BLaER1 treated with 17β-estradiol and CSF1 and Interleukin-3, amounts not matched to agents 10 nM and 100 nM (cell line): Measurements from ENCODE around the gene GIMAP8.
"Not testable (repeated sequence)": the region's sequence is repeated elsewhere in the genome, so short reads cannot be mapped to it uniquely, and the experiment has no call there.

ENCODE experiments used
- H3K27ac ChIP-seq, 11 experiments: shearing (Covaris generic); formaldehyde crosslinking; 2 replicates each; pipeline ENCODE4 v1.8.1; 2022
- H3K27me3 ChIP-seq, 11 experiments: shearing (Covaris generic); formaldehyde crosslinking; 2 replicates each; pipeline ENCODE4 v1.8.1; 2022
- H3K36me3 ChIP-seq, 11 experiments: shearing (Covaris generic); formaldehyde crosslinking; 2 replicates each; pipeline ENCODE4 v1.8.1; 2022
- H3K4me1 ChIP-seq, 10 experiments: shearing (Covaris generic); formaldehyde crosslinking; 2 replicates each; pipeline ENCODE4 v1.8.1; 2022
- H3K4me2 ChIP-seq, 11 experiments: shearing (Covaris generic); formaldehyde crosslinking; 2 replicates each; pipeline ENCODE4 v1.8.1; 2022
- H3K4me3 ChIP-seq, 10 experiments: shearing (Covaris generic); formaldehyde crosslinking; 2 replicates each; pipeline ENCODE4 v1.8.1; 2022
- H3K9ac ChIP-seq, 11 experiments: shearing (Covaris generic); formaldehyde crosslinking; 2 replicates each; pipeline ENCODE4 v1.8.1; 2022
- H3K9me3 ChIP-seq, 11 experiments: shearing (Covaris generic); formaldehyde crosslinking; replicated peaks in 1 of 11; 2 replicates each; pipeline ENCODE4 v1.8.1; 2022
- H4K20me1 ChIP-seq, 11 experiments: shearing (Covaris generic); formaldehyde crosslinking; 2 replicates each; pipeline ENCODE4 v1.8.1; 2022
- Cebpa-rat ChIP-seq, 11 experiments: shearing (Covaris generic); IDR thresholded peaks; 2 replicates each; pipeline ENCODE4 v1.8.1; 2022

GIMAP8 gene

DNA sequence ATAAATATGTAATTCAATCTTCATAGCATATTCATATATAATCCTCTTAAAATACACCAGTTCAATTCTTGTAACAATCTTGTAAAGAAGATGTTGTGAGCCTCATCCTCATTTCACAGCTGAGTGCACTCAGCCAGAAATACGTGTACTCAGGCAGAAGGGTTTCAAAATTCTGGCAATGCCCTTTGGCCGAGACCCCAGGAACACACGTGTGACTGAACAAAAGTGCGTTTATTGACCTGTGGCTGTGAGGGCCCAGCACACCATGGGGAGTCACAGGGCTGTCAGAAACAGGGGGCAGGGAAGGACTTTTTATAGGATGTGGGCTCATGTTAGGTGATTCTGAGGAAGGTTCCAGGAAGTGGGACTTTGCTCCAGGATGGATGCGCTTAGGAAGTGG is 21.5 kb downstream of the GIMAP8 start:
- peaks cover 0 to 53% (median 0%) of the 10 kb centered on the region in 11 experiments; a peak in 3 of 22 replicates for H4K20me1 ChIP-seq
- H3K27me3 ChIP-seq: no peaks in the 10 kb centered on the region
- peaks cover 0 to 10% (median 1%) of the 10 kb centered on the region in 11 experiments; a peak in 7 of 22 replicates for H3K9me3 ChIP-seq
- H3K27ac ChIP-seq: no peak overlapping the region
- H3K4me2 ChIP-seq: peak overlapping the region in 6 of 11 experiments; percentile 1 to 45 (median 12); a peak in 4 of 22 replicates
- H3K4me1 ChIP-seq: peaks cover 0 to 49% (median 6%) of the 10 kb centered on the region in 10 experiments; a peak in 10 of 20 replicates
- no peak overlapping the region for H3K4me3 ChIP-seq
- TF ChIP-seq Cebpa-rat (IDR thresholded peaks at IDR 0.05): no peak
- peaks cover 0 to 97% (median 0%) of the 10 kb centered on the region in 11 experiments; a peak in 7 of 22 replicates for H3K36me3 ChIP-seq
- H3K9ac ChIP-seq: no peak overlapping the region

DNA sequence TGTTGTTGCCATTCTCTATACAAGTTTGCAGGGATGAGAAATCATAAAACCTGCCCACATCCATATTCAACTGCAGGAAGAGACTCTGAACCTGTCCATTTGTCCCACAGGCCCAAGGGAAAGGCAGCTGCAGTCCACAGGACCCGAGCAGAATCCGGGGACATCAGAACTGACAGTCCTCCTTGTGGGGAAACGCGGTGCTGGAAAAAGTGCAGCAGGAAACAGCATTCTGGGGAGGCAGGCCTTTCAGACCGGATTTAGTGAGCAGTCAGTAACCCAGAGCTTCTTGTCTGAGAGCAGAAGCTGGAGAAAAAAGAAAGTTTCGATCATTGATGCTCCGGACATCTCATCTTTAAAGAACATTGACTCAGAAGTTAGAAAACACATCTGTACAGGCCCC is 23.5 kb downstream of the GIMAP8 start:
- Histone ChIP-seq H3K27me3 (no peaks in the 10 kb centered on the region), H3K4me3 (no peak overlapping the region), H3K36me3 (peaks cover 0 to 97% (median 0%) of the 10 kb centered on the region in 11 experiments; a peak in 7 of 22 replicates), H3K27ac (no peak overlapping the region), H3K4me1 (peaks cover 0 to 43% (median 6%) of the 10 kb centered on the region in 10 experiments; a peak in 10 of 20 replicates), H3K4me2 (no peak overlapping the region), H3K9ac (no peak overlapping the region), H3K9me3 (peaks cover 0 to 20% (median 7%) of the 10 kb centered on the region in 11 experiments; a peak in 8 of 22 replicates), H4K20me1 (peaks cover 0 to 34% (median 0%) of the 10 kb centered on the region in 11 experiments; a peak in 2 of 22 replicates)
- TF ChIP-seq Cebpa-rat (IDR thresholded peaks at IDR 0.05): no peak

DNA sequence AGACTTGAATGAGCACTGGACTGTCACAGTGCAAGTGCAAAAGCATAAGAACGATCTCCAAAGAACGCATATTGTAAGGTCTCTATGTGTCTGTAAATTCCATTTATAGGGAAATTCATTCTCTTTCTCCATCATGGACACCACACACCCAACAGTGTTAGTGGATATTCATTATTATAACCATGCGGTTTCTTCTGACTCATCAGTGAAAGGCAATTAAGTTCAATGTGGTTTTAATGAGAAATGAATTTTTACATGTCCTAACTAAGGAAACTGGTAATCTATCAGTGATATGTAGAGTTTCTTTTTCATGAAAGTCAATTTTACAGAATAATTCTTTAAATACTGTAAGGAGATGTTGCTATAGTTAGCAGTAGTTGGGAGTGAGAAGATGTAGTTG is 25.9 kb downstream of the GIMAP8 start:
- no peak for TF ChIP-seq Cebpa-rat (IDR thresholded peaks at IDR 0.05)
- no peaks in the 10 kb centered on the region for H3K27me3 ChIP-seq
- H3K9ac ChIP-seq: no peak overlapping the region
- peaks cover 0 to 81% (median 0%) of the 10 kb centered on the region in 11 experiments; a peak in 7 of 22 replicates for H3K36me3 ChIP-seq
- H3K4me3 ChIP-seq: no peak overlapping the region
- peaks cover 7 to 44% (median 15%) of the 10 kb centered on the region in 10 experiments for H3K4me1 ChIP-seq
- H3K9me3 ChIP-seq: peaks cover 0 to 20% (median 9%) of the 10 kb centered on the region in 11 experiments; a peak in 8 of 22 replicates
- H4K20me1 ChIP-seq: peaks cover 0 to 11% (median 0%) of the 10 kb centered on the region in 11 experiments; a peak in 2 of 22 replicates
- H3K4me2 ChIP-seq: no peak overlapping the region
- H3K27ac ChIP-seq: no peak overlapping the region

DNA sequence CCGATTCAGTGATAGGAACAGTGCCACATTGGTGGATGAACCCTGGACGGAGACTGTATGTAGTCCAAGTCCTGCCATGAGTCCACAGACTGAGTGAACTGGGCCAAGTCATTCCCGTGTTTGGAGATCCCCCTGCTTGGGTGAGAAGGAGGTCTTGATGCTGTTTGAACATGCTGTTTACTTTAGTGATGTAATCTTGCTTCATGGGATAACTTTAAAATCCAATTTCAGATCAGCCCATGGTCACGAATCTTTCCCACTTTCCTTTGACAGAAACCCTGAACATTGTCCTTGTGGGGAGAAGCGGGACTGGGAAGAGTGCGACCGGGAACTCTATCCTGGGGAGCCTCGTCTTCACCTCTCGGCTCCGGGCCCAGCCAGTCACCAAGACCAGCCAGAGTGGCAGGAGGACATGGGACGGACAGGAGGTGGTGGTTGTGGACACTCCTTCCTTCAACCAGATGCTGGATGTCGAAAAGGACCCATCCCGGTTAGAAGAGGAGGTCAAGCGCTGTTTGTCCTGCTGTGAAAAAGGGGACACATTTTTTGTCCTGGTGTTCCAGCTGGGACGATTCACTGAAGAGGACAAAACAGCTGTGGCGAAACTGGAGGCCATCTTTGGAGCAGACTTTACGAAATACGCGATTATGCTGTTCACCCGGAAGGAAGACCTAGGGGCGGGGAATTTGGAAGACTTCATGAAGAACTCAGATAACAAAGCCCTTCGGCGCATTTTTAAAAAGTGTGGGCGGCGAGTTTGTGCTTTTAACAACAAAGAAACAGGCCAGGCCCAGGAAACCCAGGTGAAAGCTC is 26.6 kb downstream of the GIMAP8 start:
- Histone ChIP-seq H3K36me3 (peaks cover 0 to 74% (median 0%) of the 10 kb centered on the region in 11 experiments; a peak in 7 of 22 replicates), H3K4me3 (no peak overlapping the region), H3K27me3 (no peaks in the 10 kb centered on the region), H4K20me1 (peaks cover 0 to 7% (median 0%) of the 10 kb centered on the region in 11 experiments; a peak in 2 of 22 replicates), H3K9ac (no peak overlapping the region), H3K4me2 (no peak overlapping the region), H3K27ac (no peak overlapping the region), H3K9me3 (peaks cover 0 to 20% (median 9%) of the 10 kb centered on the region in 11 experiments; a peak in 10 of 22 replicates), H3K4me1 (peaks cover 14 to 45% (median 18%) of the 10 kb centered on the region in 10 experiments)
- no peak for TF ChIP-seq Cebpa-rat (IDR thresholded peaks at IDR 0.05)

DNA sequence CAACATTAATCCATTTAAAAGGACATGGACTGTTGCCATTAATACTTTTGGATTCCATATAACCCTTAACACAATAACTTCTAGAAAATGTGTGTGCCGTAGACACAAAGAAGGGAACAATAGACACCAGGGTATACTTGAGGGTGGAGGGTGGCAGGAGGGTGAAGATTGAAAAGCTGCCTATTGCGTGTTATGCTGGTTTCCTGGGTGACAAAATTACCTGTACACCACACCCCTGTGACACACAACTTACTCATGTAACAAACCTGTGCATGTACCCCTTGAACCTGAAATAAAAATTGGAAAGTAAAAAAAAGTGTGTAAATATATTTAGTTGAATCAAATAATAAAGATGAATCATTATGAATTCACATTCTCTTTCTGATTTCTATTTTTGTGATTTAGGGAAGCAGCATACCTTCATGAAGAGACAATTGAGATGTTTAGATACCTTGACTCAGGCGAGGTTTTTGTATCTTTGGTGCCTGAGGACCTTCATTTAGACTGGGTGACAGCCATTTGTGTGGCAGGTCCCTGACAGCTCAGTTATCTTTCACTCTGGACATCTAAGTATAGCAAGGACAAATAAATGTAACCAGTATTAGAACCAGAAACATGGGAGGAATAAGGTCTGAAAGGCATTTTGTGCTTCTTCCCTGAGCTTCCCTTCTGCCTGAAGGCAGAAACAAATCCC is 28.7 kb downstream of the GIMAP8 start:
- peaks cover 32 to 62% (median 37%) of the 10 kb centered on the region in 10 experiments for H3K4me1 ChIP-seq
- TF ChIP-seq Cebpa-rat (IDR thresholded peaks at IDR 0.05): no peak
- 0 out of 22 replicates have a peak overlapping the region, but pooled peaks of 1 of the 11 experiments have one; percentile 7 for H3K9ac ChIP-seq
- H3K36me3 ChIP-seq: peaks cover 0 to 52% (median 0%) of the 10 kb centered on the region in 11 experiments; a peak in 7 of 22 replicates
- no peak overlapping the region for H3K4me3 ChIP-seq
- peak overlapping the region in 3 of 11 experiments; percentile 84 to 92 (median 89); a peak in 5 of 22 replicates for H3K4me2 ChIP-seq
- peak overlapping the region in 2 of 11 experiments; percentile 79 to 82; a peak in 2 of 22 replicates for H3K27ac ChIP-seq
- no peaks in the 10 kb centered on the region for H3K27me3 ChIP-seq
- no peaks in the 10 kb centered on the region for H4K20me1 ChIP-seq
- peaks cover 0 to 20% (median 4%) of the 10 kb centered on the region in 11 experiments; a peak in 10 of 22 replicates for H3K9me3 ChIP-seq

DNA sequence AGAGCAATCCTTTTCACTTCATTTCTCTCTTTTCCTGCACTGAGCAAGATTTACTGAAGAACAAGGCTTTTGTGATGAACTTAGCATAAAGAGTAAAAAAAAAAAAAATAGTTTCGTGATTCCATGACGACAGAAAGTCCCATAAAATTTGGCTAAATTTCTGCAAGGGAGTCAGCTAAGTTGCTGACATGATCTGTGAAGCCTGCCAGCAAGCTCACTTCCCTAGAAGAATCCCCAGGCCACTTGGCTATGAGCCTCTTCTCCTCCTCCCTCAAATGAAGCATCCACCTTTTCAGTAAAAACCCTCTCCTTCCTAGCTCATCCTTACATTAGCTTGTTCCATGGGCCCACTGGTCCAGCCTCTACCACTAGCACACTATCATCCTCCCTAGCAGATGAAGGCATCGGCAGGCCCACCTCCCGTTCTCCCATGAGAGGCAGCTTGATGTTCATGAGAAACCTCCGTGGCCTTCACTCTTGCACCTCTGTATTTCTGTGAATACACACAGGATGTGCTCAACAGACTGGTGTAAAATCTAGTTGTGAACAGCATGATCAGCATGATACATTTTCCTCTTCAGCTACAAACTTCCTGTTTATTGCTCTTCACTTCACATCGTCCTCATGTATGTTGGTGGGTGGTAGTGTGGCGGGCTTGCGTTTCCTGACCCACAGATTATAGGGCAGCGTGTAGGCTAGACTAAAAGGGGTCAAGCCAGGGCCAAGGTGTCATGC is 30.9 kb downstream of the GIMAP8 start:
- H3K4me2 ChIP-seq: peak overlapping the region; percentile 54 to 92 (median 78)
- peaks cover 42 to 84% (median 49%) of the 10 kb centered on the region in 10 experiments for H3K4me1 ChIP-seq
- H3K36me3 ChIP-seq: peaks cover 0 to 33% (median 0%) of the 10 kb centered on the region in 11 experiments; a peak in 7 of 22 replicates
- H3K9me3 ChIP-seq: peaks cover 0 to 19% (median 5%) of the 10 kb centered on the region in 11 experiments; a peak in 13 of 22 replicates
- H4K20me1 ChIP-seq: no peaks in the 10 kb centered on the region
- no peak for TF ChIP-seq Cebpa-rat (IDR thresholded peaks at IDR 0.05)
- H3K4me3 ChIP-seq: no peak overlapping the region
- peak overlapping the region in 3 of 11 experiments; percentile 24 to 57 (median 36); a peak in 4 of 22 replicates for H3K9ac ChIP-seq
- peak overlapping the region in 8 of 11 experiments; percentile 9 to 85 (median 60); a peak in 13 of 22 replicates for H3K27ac ChIP-seq
- H3K27me3 ChIP-seq: no peaks in the 10 kb centered on the region

DNA sequence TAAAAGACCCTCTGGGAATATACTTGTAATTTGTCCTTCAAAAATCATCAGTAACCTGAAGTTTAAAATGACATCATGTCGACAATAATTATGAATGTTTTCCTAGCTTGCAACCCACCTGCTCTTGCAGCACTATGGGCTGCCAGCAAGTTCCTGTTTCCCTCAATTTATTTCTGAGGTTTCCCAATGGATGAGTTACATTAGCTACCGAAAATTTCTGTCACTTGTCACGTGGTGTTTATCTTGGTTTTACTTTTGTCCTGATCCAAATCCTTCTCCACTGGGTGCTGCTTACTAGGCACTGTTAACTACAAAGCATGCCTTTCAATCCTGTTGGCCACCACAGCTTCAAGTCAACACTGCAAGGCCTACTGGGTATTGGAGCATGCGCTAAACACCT is 31.5 kb downstream of the GIMAP8 start:
- Histone ChIP-seq H3K9me3 (peaks cover 0 to 18% (median 5%) of the 10 kb centered on the region in 11 experiments; a peak in 15 of 22 replicates), H3K27me3 (no peaks in the 10 kb centered on the region), H3K4me1 (peaks cover 42 to 90% (median 49%) of the 10 kb centered on the region in 10 experiments), H3K36me3 (peaks cover 0 to 28% (median 0%) of the 10 kb centered on the region in 11 experiments; a peak in 7 of 22 replicates), H4K20me1 (no peaks in the 10 kb centered on the region), H3K27ac (peak overlapping the region in 8 of 11 experiments; percentile 9 to 85 (median 60); a peak in 11 of 22 replicates), H3K4me3 (no peak overlapping the region; a peak in 1 of 20 replicates), H3K4me2 (peak overlapping the region; percentile 54 to 92 (median 78)), H3K9ac (no peak overlapping the region; a peak in 1 of 22 replicates)
- no peak for TF ChIP-seq Cebpa-rat (IDR thresholded peaks at IDR 0.05)

DNA sequence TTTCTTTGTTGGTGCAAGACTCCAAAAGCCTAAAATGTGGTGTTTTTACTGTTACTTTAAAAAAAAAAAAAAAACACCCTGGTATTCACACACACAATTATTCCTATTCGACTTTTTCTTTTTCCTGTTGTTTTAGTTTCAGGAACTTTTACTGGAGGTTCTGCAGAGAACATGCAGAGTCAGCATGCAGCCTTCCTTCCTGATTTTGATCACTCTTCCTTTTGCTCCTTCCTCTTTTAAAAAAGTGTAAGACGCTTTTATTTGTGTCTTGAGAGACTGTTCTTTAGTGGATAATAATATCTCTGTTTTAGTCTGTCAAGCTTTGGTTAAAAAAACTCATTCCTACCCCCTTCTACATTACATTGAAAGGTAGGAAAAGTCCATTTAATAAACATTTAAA is 33.1 kb downstream of the GIMAP8 start:
- H3K4me3 ChIP-seq: peak overlapping the region in 9 of 10 experiments; percentile 12 to 48 (median 29); a peak in 8 of 20 replicates
- H4K20me1 ChIP-seq, H3K27me3 ChIP-seq: not testable (repeated sequence)
- peak overlapping the region; percentile 54 to 92 (median 78) for H3K4me2 ChIP-seq
- H3K9me3 ChIP-seq: peaks cover 0 to 16% (median 4%) of the 10 kb centered on the region in 11 experiments; a peak in 13 of 22 replicates
- H3K4me1 ChIP-seq: peaks cover 42 to 98% (median 49%) of the 10 kb centered on the region in 10 experiments
- H3K27ac ChIP-seq: peak overlapping the region; percentile 41 to 85 (median 77); a peak in 18 of 22 replicates
- H3K9ac ChIP-seq: peak overlapping the region in 9 of 11 experiments; percentile 4 to 74 (median 65); a peak in 15 of 22 replicates
- peaks cover 0 to 12% (median 0%) of the 10 kb centered on the region in 11 experiments; a peak in 3 of 22 replicates for H3K36me3 ChIP-seq

DNA sequence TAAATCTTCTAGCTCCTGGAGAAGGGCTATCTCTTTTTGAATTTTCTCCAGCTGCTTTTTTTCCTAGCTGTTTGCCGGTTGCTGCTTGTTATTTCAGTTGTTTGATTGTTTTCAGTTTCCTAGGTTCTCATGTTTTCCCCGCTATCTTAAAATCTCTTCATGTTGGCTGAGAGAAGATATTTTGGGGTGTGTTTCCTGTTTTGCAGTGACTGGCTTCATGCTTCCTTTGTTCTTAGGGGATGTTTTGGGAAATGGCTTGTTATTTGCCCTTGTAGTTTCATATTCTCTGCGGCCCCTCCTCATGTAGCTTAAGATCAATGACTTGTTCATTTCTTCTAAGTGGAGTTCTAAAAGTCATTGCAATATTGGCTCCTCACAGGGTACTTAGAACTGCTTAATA is 33.6 kb downstream of the GIMAP8 start:
- Histone ChIP-seq H3K27ac (peak overlapping the region; percentile 41 to 85 (median 77); a peak in 20 of 22 replicates), H3K4me3 (peak overlapping the region in 9 of 10 experiments; percentile 12 to 48 (median 29); a peak in 11 of 20 replicates), H3K4me2 (peak overlapping the region; percentile 54 to 92 (median 78)), H3K9me3 (peaks cover 0 to 19% (median 6%) of the 10 kb centered on the region in 11 experiments; a peak in 14 of 22 replicates), H3K4me1 (peaks cover 42 to 98% (median 50%) of the 10 kb centered on the region in 10 experiments), H3K9ac (peak overlapping the region; percentile 4 to 74 (median 60); a peak in 19 of 22 replicates)
- not testable (repeated sequence) for H3K27me3 ChIP-seq, H4K20me1 ChIP-seq, H3K36me3 ChIP-seq
